K562 (cell line): Measurements from ENCODE around the gene MYO3B. TPM values are rescaled to one million over a fixed set of nuclear protein-coding genes. Genes with fewer than 3 reads are reported as not detected.

Experiments used
- ATAC-seq: fragments of 200-7000 bp; cut with Tn5 transposase; 3 replicates; pipeline ENCODE4 v1.9.1; 2020; ENCODE audit warnings: moderate library complexity
- BruUV-seq: library from RNA; stranded (reverse); fragments of 400-500 nt; replicated peaks from 2 replicates; lab custom pipeline; 2021; lab: Mats Ljungman, UMichigan
- CTCF ChIA-PET: fragments of 300-600 bp; formaldehyde crosslinking; extraction: SDS; loops from one replicate; lab custom pipeline; 2021; ENCODE audit warnings: low intra/inter-chr PET ratio; lab: Yijun Ruan, JAX
- POLR2A ChIA-PET: fragments of 300-600, 350-650 bp; sonication (Branson Sonifier 250); formaldehyde crosslinking; extraction: SDS; loops from one replicate; lab custom pipeline; 2021; ENCODE audit warnings: antibody characterized with exemption, inconsistent platforms; lab: Yijun Ruan, JAX
- DNase-seq, 4 experiments: peaks; one replicate each; pipeline versions ENCODE4 v3.0.0 to v3.0.0-alpha.2; 2011 to 2018; ENCODE audit warnings: low spot score in 3 of 4, mixed read lengths in 3 of 4; ENCODE audit errors: extremely low read depth in 1 of 4
- FAIRE-seq: peaks from 2 replicates; lab custom pipeline; 2011; peaks lifted over from hg19 to GRCh38; lab: Jason Lieb, UNC
- H2AFZ ChIP-seq: 2 replicates; pipeline ENCODE4 v1.6.0; 2011; ENCODE audit warnings: low read depth, low read length, control low read depth, inconsistent platforms
- H3K27ac ChIP-seq: fragments of 200-600 bp; 3 replicates; pipeline ENCODE4 v1.8.0; 2011; ENCODE audit warnings: low read depth, mild to moderate bottlenecking, control low read depth, inconsistent platforms, low read length, moderate library complexity, mixed read lengths; ENCODE audit errors: extremely low read depth
- H3K27me3 ChIP-seq, 2 experiments: fragments of 300-600 bp in 1 of 2; 2 replicates in 1 of 2; 3 replicates in 1 of 2; pipeline versions ENCODE4 v1.6.0 to v1.8.0; 2011; ENCODE audit warnings: inconsistent platforms in 2 of 2, low read length in 2 of 2, mild to moderate bottlenecking in 1 of 2, mixed read lengths in 1 of 2, moderate library complexity in 1 of 2; ENCODE audit not compliant: control insufficient read depth in 2 of 2, insufficient read depth in 2 of 2
- H3K36me3 ChIP-seq: fragments of 300-600 bp; 3 replicates; pipeline ENCODE4 v1.8.0; 2011; ENCODE audit warnings: mild to moderate bottlenecking, low read length, inconsistent platforms; ENCODE audit not compliant: control insufficient read depth, insufficient read depth
- H3K4me1 ChIP-seq, 2 experiments: fragments of 200-600 bp in 1 of 2; replicated peaks in 1 of 2; 2 replicates in 1 of 2; 3 replicates in 1 of 2; pipeline versions ENCODE4 v1.5.1 to v1.8.0; 2011; ENCODE audit warnings: inconsistent platforms in 2 of 2, low read length in 2 of 2, mild to moderate bottlenecking in 1 of 2, mixed read lengths in 1 of 2, moderate library complexity in 1 of 2; ENCODE audit not compliant: control insufficient read depth in 2 of 2, insufficient read depth in 2 of 2
- H3K4me2 ChIP-seq: 2 replicates; pipeline ENCODE4 v1.6.1; 2011; ENCODE audit warnings: low read length, control low read depth, inconsistent platforms, mixed read lengths; ENCODE audit not compliant: insufficient read depth
- H3K4me3 ChIP-seq: fragments of 200-600 bp; sonication (generic), shearing (Covaris generic); 2 replicates; pipeline ENCODE4 v1.5.1; 2016; ENCODE audit warnings: control low read depth, inconsistent platforms
- H3K79me2 ChIP-seq: fragments of 200-600 bp; 3 replicates; pipeline ENCODE4 v1.8.0; 2011; ENCODE audit warnings: low read length, inconsistent platforms; ENCODE audit not compliant: control insufficient read depth, insufficient read depth
- H3K9ac ChIP-seq, 2 experiments: 2 replicates each; pipeline versions ENCODE4 v1.6.0 to v1.6.1; 2011; ENCODE audit warnings: low read depth in 2 of 2, low read length in 2 of 2, control low read depth in 1 of 2, inconsistent platforms in 1 of 2, mild to moderate bottlenecking in 1 of 2, mixed read lengths in 1 of 2; ENCODE audit not compliant: insufficient read depth in 1 of 2
- H3K9me1 ChIP-seq: one replicate; pipeline ENCODE4 v1.6.0; 2011; ENCODE audit warnings: inconsistent platforms, mild to moderate bottlenecking, low read length, moderate library complexity; ENCODE audit not compliant: control insufficient read depth, insufficient read depth
- H3K9me3 ChIP-seq: replicated peaks from 2 replicates; pipeline ENCODE4 v1.5.1; 2011; ENCODE audit warnings: low read depth, low read length, inconsistent platforms; ENCODE audit not compliant: control insufficient read depth, insufficient read depth
- H4K20me1 ChIP-seq: replicated peaks from 2 replicates; pipeline ENCODE4 v1.6.1; 2011; ENCODE audit warnings: low read length, inconsistent platforms, mixed read lengths; ENCODE audit not compliant: control insufficient read depth, insufficient read depth
- ATF3 ChIP-seq, 2 experiments: fragments of 450-650 bp in 1 of 2; sonication (generic) in 1 of 2; formaldehyde crosslinking in 1 of 2; IDR thresholded peaks in 1 of 2; conservative IDR thresholded peaks in 1 of 2; 2 replicates each; pipeline versions ENCODE4 v1.6.1 to v1.8.1; 2016 to 2023; ENCODE audit warnings: mild to moderate bottlenecking in 2 of 2, moderate library complexity in 2 of 2, inconsistent platforms in 1 of 2, missing genetic modification reagents in 1 of 2
- BCL6 ChIP-seq: fragments of 250-450 bp; sonication (Bioruptor Pico); IDR thresholded peaks from 2 replicates; pipeline ENCODE4 v1.4.0; 2020
- BHLHE40 ChIP-seq: IDR thresholded peaks from 2 replicates; pipeline ENCODE4 v1.6.1; 2011; ENCODE audit warnings: low read length, improper control_type of control experiment
- CREB1 ChIP-seq, 2 experiments: sonication (generic) in 1 of 2; formaldehyde crosslinking in 1 of 2; IDR thresholded peaks; 2 replicates each; pipeline versions ENCODE4 v1.6.1 to v1.8.0; 2012 to 2022; ENCODE audit warnings: inconsistent platforms in 1 of 2, mild to moderate bottlenecking in 1 of 2, missing genetic modification reagents in 1 of 2, moderate library complexity in 1 of 2
- ETS2 ChIP-seq: IDR thresholded peaks from 2 replicates; pipeline ENCODE4 v1.6.1; 2016; ENCODE audit warnings: borderline replicate concordance, missing genetic modification characterization, mild to moderate bottlenecking, moderate library complexity, missing compliant biosample characterization; ENCODE audit not compliant: poor library complexity, severe bottlenecking
- L3MBTL2 ChIP-seq: fragments of 450-650 bp; IDR thresholded peaks from 2 replicates; pipeline ENCODE4 v1.6.1; 2016; ENCODE audit warnings: mild to moderate bottlenecking, moderate library complexity
- LEF1 ChIP-seq: fragments of 450-650 bp; IDR thresholded peaks from 2 replicates; pipeline ENCODE4 v1.6.1; 2016; ENCODE audit warnings: mild to moderate bottlenecking
- MEF2A ChIP-seq: IDR thresholded peaks from 2 replicates; pipeline ENCODE4 v1.6.1; 2011; ENCODE audit warnings: low read depth, mild to moderate bottlenecking, low read length, moderate library complexity; ENCODE audit not compliant: control insufficient read depth
- NCOA1 ChIP-seq: fragments of 450-650 bp; IDR thresholded peaks from 2 replicates; pipeline ENCODE4 v1.6.1; 2016; ENCODE audit warnings: low read depth
- NR2F6 ChIP-seq: fragments of 450-650 bp; formaldehyde crosslinking; IDR thresholded peaks from 2 replicates; pipeline ENCODE4 v1.4.0; 2020; ENCODE audit warnings: mild to moderate bottlenecking
- PYGO2 ChIP-seq: fragments of 450-650 bp; IDR thresholded peaks from 2 replicates; pipeline ENCODE4 v1.6.1; 2016; ENCODE audit warnings: mild to moderate bottlenecking, missing genetic modification characterization, moderate library complexity, missing compliant biosample characterization
- U2AF2 ChIP-seq: fragments of 200-400 bp; formaldehyde crosslinking; optimal IDR thresholded peaks from 2 replicates; pipeline ENCODE3; 2017; ENCODE audit warnings: low read depth, mild to moderate bottlenecking, low read length
- XRCC4 ChIP-seq: IDR thresholded peaks from one replicate; pipeline ENCODE4 v1.6.1; 2011; ENCODE audit not compliant: insufficient read depth, insufficient read length; ENCODE audit errors: extremely low read depth
- ZNF12 ChIP-seq: sonication (generic); formaldehyde crosslinking; IDR thresholded peaks from 2 replicates; pipeline ENCODE4 v1.4.0; 2020; ENCODE audit warnings: mild to moderate bottlenecking, missing genetic modification reagents
- ZNF592 ChIP-seq: fragments of 450-650 bp; IDR thresholded peaks from 2 replicates; pipeline ENCODE4 v1.6.1; 2017; ENCODE audit warnings: antibody characterized with exemption, mild to moderate bottlenecking
- ZNF76 ChIP-seq: fragments of 250-450 bp; sonication (Bioruptor Pico); IDR thresholded peaks from 2 replicates; pipeline ENCODE4 v1.4.0; 2020; ENCODE audit warnings: mild to moderate bottlenecking, moderate library complexity, borderline replicate concordance
- ZNF764 ChIP-seq: fragments of 250-450 bp; sonication (Bioruptor Pico); IDR thresholded peaks from 2 replicates; pipeline ENCODE4 v1.4.0; 2020; ENCODE audit warnings: low read depth, mild to moderate bottlenecking, moderate library complexity
- WGBS: fragments of 100-300 bp; shearing (Covaris generic); methylation state at CpG from one replicate; pipeline ENCODE4 v1.1.6; 2016; ENCODE audit warnings: low coverage, mixed read lengths; ENCODE audit not compliant: insufficient coverage; ENCODE audit errors: missing lambda C conversion rate; 5-methylcytosine and 5-hydroxymethylcytosine counted together
- in situ Hi-C: fragments of 300-500 bp; cut with MboI; formaldehyde crosslinking; loops from 4 replicates; pipeline ENCODE4 v1.15.0; 2018; ENCODE audit warnings: inconsistent platforms, mixed read lengths
- intact Hi-C: fragments of 100-400 bp; cut with micrococcal nuclease; formaldehyde crosslinking; loops from 2 replicates; pipeline ENCODE4 v1.14.2; 2022
- polyA plus RNA-seq, 8 experiments: library from polyadenylated mRNA; depleted of rRNA in 4 of 8; stranded (reverse) in 5 of 8; unstranded in 3 of 8; fragments of >200 nt; fragmentation: Nextera tagmentation in 2 of 8; fragmentation: Illumina TruSeq in 1 of 8; extraction: Ambion mirVana in 2 of 8; extraction: Trizol in 1 of 8; gene quantifications; 2 replicates each; pipeline versions ENCODE4 v1.2.1 to v1.2.3, GENCODE V29; 2011 to 2014; ENCODE audit warnings: inconsistent platforms in 1 of 8, missing spikeins in 1 of 8
- total RNA-seq, 7 experiments: library from RNA; depleted of rRNA in 6 of 7; stranded (reverse); fragments of >200 nt in 6 of 7; fragmentation: Illumina TruSeq in 2 of 7; extraction: Trizol in 2 of 7; gene quantifications; 2 replicates each; pipeline versions ENCODE4 v1.2.1 to v1.2.3, GENCODE V29; 2011 to 2021; ENCODE audit warnings: low replicate concordance in 1 of 7

Gene MYO3B
- total and polyA plus RNA-seq, 9 of the 15 experiments (the other 6 are each of a cell fraction or from before 2014, with no cell fraction given) = 2.7 to 6.5 (median 3.6) TPM

- Histone ChIP-seq H4K20me1 (no peaks in the 10 kb centered on the region), H3K27me3 (no peaks in the 10 kb centered on the region), H3K4me2 (peak overlapping the region; percentile 39; the same call in 1 of the 2 replicates), H3K9me3 (no peaks in the 10 kb centered on the region), H3K4me3 (no peak overlapping the region), H2AFZ (peak overlapping the region; percentile 90), H3K79me2 (no peaks in the 10 kb centered on the region), H3K27ac (no peak overlapping the region), H3K4me1 (peaks cover 0 to 11% of the 10 kb centered on the region in 2 experiments; a peak in 2 of 5 replicates), H3K9me1 (no peaks in the 10 kb centered on the region), H3K9ac (no peak overlapping the region), H3K36me3 (no peaks in the 10 kb centered on the region)
- peak; percentile 68 for ATAC-seq
- intact Hi-C loops (no loop called here), in situ Hi-C loops (no loop called here)
- WGBS = 35% methylated on average over 5 of the region's 5 CpGs
- ChIA-PET CTCF (no interaction called here), POLR2A (interaction anchor here (0.8 to 2.4 kb wide), 5 partner anchors 9 to 477 kb away, joined by 3 to 14 read pairs (median 4); no protein-coding TSS in a partner anchor)
- FAIRE-seq = peak; percentile 44
- no peak for DNase-seq
- BruUV-seq = no TSS peak
- no peak for TF ChIP-seq BCL6 (CRISPR knock-in tag)
- TF ChIP-seq ZNF76 = no peak
- no peak for TF ChIP-seq U2AF2
- no peak for TF ChIP-seq LEF1
- TF ChIP-seq ZNF764 (CRISPR knock-in tag) = no peak
- no peak for TF ChIP-seq PYGO2 (tag)
- TF ChIP-seq ATF3 (IDR thresholded peaks at IDR 0.05) = 0 out of 2 replicates have a peak, but pooled peaks have one; percentile 9
- no peak for TF ChIP-seq ATF3 (CRISPR knock-in tag; conservative IDR thresholded peaks at IDR 0.05)
- TF ChIP-seq CREB1 (IDR thresholded peaks at IDR 0.05) = no peak
- TF ChIP-seq CREB1 (CRISPR knock-in tag; IDR thresholded peaks at IDR 0.05) = no peak
- TF ChIP-seq ZNF12 (CRISPR knock-in tag) = no peak
- no peak for TF ChIP-seq BHLHE40
- no peak for TF ChIP-seq NCOA1
- TF ChIP-seq MEF2A = no peak
- no peak for TF ChIP-seq XRCC4
- TF ChIP-seq ETS2 (tag) = no peak
- TF ChIP-seq L3MBTL2 = no peak
- 0 out of 2 replicates have a peak, but pooled peaks have one; percentile 14 for TF ChIP-seq ZNF592
- no peak for TF ChIP-seq NR2F6 (CRISPR knock-in tag)
Measured at GRCh38 chr2:170222298-170222697, 44.4 kb downstream of the MYO3B start.
